Measurements from ENCODE around the gene IL17RC. TPM values are rescaled to one million over a fixed set of nuclear protein-coding genes. Genes with fewer than 3 reads are reported as not detected.

IL17RC gene
- total and polyA plus RNA-seq, 2 donors from 2014 or later: 27.5 to 31.5 TPM

GRCh38 chr3:9976721-9977709, 60.1 kb downstream of the IL17RC start:
- Histone ChIP-seq H3K9ac (ENCODE audit: low read length in 3 of 3) (no peak overlapping the region), H3K27ac (ENCODE audit: low read depth in 2 of 2, low read length in 2 of 2) (no peak overlapping the region), H3K27me3 (ENCODE audit: control insufficient read depth, insufficient read depth, low read length) (no peaks in the 10 kb centered on the region), H3K4me3 (ENCODE audit: low read length in 3 of 3) (no peak overlapping the region), H3K36me3 (ENCODE audit: control insufficient read depth in 2 of 3, insufficient read depth in 3 of 3, low read length in 3 of 3) (peaks cover 0 to 22% (median 17%) of the 10 kb centered on the region in 3 donors), H3K9me3 (ENCODE audit: control insufficient read depth in 2 of 3, insufficient read depth in 1 of 3, low read length in 3 of 3) (no peaks in the 10 kb centered on the region), H3K4me1 (ENCODE audit: control insufficient read depth in 2 of 3, insufficient read depth in 2 of 3, low read depth in 1 of 3, low read length in 3 of 3) (no peaks in the 10 kb centered on the region)
- TF ChIP-seq CTCF (IDR thresholded peaks at IDR 0.05; ENCODE audit: borderline replicate concordance, extremely low read depth, insufficient read depth): no peak
- DNase-seq (peak in 1 of 5 donors; percentile 85), FAIRE-seq (no peak)
- intact Hi-C loops (cut with DNase I): no loop called here

GRCh38 chr3:9978710-9979305, 61.9 kb downstream of the IL17RC start:
- DNase-seq: no peak
- Histone ChIP-seq H3K9ac (ENCODE audit: low read length in 3 of 3) (no peak overlapping the region), H3K9me3 (ENCODE audit: control insufficient read depth in 2 of 3, insufficient read depth in 1 of 3, low read length in 3 of 3) (no peaks in the 10 kb centered on the region), H3K4me1 (ENCODE audit: control insufficient read depth in 2 of 3, insufficient read depth in 2 of 3, low read depth in 1 of 3, low read length in 3 of 3) (no peaks in the 10 kb centered on the region), H3K27me3 (ENCODE audit: control insufficient read depth, insufficient read depth, low read length) (no peaks in the 10 kb centered on the region), H3K27ac (ENCODE audit: low read depth in 2 of 2, low read length in 2 of 2) (no peak overlapping the region), H3K4me3 (ENCODE audit: low read length in 3 of 3) (no peak overlapping the region), H3K36me3 (ENCODE audit: control insufficient read depth in 2 of 3, insufficient read depth in 3 of 3, low read length in 3 of 3) (peaks cover 0 to 20% (median 11%) of the 10 kb centered on the region in 3 donors)
- intact Hi-C loops (cut with DNase I): no loop called here
- no peak for TF ChIP-seq CTCF (IDR thresholded peaks at IDR 0.05; ENCODE audit: borderline replicate concordance, extremely low read depth, insufficient read depth)
- FAIRE-seq: no peak

- H3K9me3 ChIP-seq (ENCODE audit: control insufficient read depth in 2 of 3, insufficient read depth in 1 of 3, low read length in 3 of 3): no peaks in the 10 kb centered on the region
- intact Hi-C loops (cut with DNase I): no loop called here
- TF ChIP-seq CTCF (IDR thresholded peaks at IDR 0.05; ENCODE audit: borderline replicate concordance, extremely low read depth, insufficient read depth): no peak
- FAIRE-seq (no peak), DNase-seq (no peak)
- H3K27ac ChIP-seq (ENCODE audit: low read depth in 2 of 2, low read length in 2 of 2): no peak overlapping the region
- no peak overlapping the region for H3K9ac ChIP-seq (ENCODE audit: low read length in 3 of 3)
- no peaks in the 10 kb centered on the region for H3K27me3 ChIP-seq (ENCODE audit: control insufficient read depth, insufficient read depth, low read length)
- H3K36me3 ChIP-seq (ENCODE audit: control insufficient read depth in 2 of 3, insufficient read depth in 3 of 3, low read length in 3 of 3): peaks cover 0 to 15% (median 11%) of the 10 kb centered on the region in 3 donors
- no peak overlapping the region for H3K4me3 ChIP-seq (ENCODE audit: low read length in 3 of 3)
- H3K4me1 ChIP-seq (ENCODE audit: control insufficient read depth in 2 of 3, insufficient read depth in 2 of 3, low read depth in 1 of 3, low read length in 3 of 3): peaks cover 0 to 1% (median 0%) of the 10 kb centered on the region in 3 donors
Measured at GRCh38 chr3:9980251-9980650, 63.4 kb downstream of the IL17RC start.

Other genes starting within 250 kb of the IL17RC start
- gene CPNE9, start 213.3 kb upstream of the IL17RC start, total RNA-seq: 0.16 TPM
- 0.19 TPM for gene CPNE9, start 213.3 kb upstream of the IL17RC start, polyA plus RNA-seq (ENCODE audit: insufficient read depth, low read depth, low replicate concordance)
- 22.4 TPM for gene BRPF1, start 185.4 kb upstream of the IL17RC start, total RNA-seq
- 6.2 TPM for gene BRPF1, start 185.4 kb upstream of the IL17RC start, polyA plus RNA-seq (ENCODE audit: insufficient read depth, low read depth, low replicate concordance)
- gene OGG1, start 167.1 kb upstream of the IL17RC start, total RNA-seq: 31.1 TPM
- 51.6 TPM for gene OGG1, start 167.1 kb upstream of the IL17RC start, polyA plus RNA-seq (ENCODE audit: insufficient read depth, low read depth, low replicate concordance)
- 31.2 TPM for gene CAMK1, start 147.2 kb upstream of the IL17RC start, total RNA-seq
- 52.7 TPM for gene CAMK1, start 147.2 kb upstream of the IL17RC start, polyA plus RNA-seq (ENCODE audit: insufficient read depth, low read depth, low replicate concordance)
- gene TADA3, start 124.6 kb upstream of the IL17RC start, total RNA-seq: 65.1 TPM
- 58.4 TPM for gene TADA3, start 124.6 kb upstream of the IL17RC start, polyA plus RNA-seq (ENCODE audit: insufficient read depth, low read depth, low replicate concordance)
- gene ARPC4, start 124.0 kb upstream of the IL17RC start, total RNA-seq: 164 TPM
- 138 TPM for gene ARPC4, start 124.0 kb upstream of the IL17RC start, polyA plus RNA-seq (ENCODE audit: insufficient read depth, low read depth, low replicate concordance)
- gene TTLL3, start 106.8 kb upstream of the IL17RC start, total RNA-seq: 61.0 TPM
- gene TTLL3, start 106.8 kb upstream of the IL17RC start, polyA plus RNA-seq (ENCODE audit: insufficient read depth, low read depth, low replicate concordance): 27.5 TPM
- gene RPUSD3, start 73.1 kb upstream of the IL17RC start, total RNA-seq: 29.1 TPM
- gene RPUSD3, start 73.1 kb upstream of the IL17RC start, polyA plus RNA-seq (ENCODE audit: insufficient read depth, low read depth, low replicate concordance): 53.2 TPM
- not detected for gene CIDEC, start 36.8 kb upstream of the IL17RC start, total RNA-seq
- not detected for gene CIDEC, start 36.8 kb upstream of the IL17RC start, polyA plus RNA-seq (ENCODE audit: insufficient read depth, low read depth, low replicate concordance)
- gene JAGN1, start 26.5 kb upstream of the IL17RC start, total RNA-seq: 30.3 TPM
- 55.3 TPM for gene JAGN1, start 26.5 kb upstream of the IL17RC start, polyA plus RNA-seq (ENCODE audit: insufficient read depth, low read depth, low replicate concordance)
- gene IL17RE, start 14.2 kb upstream of the IL17RC start, total RNA-seq: 8.5 TPM
- 7.5 TPM for gene IL17RE, start 14.2 kb upstream of the IL17RC start, polyA plus RNA-seq (ENCODE audit: insufficient read depth, low read depth, low replicate concordance)
- gene CRELD1, start 16.7 kb downstream of the IL17RC start, total RNA-seq: 43.2 TPM
- gene CRELD1, start 16.7 kb downstream of the IL17RC start, polyA plus RNA-seq (ENCODE audit: insufficient read depth, low read depth, low replicate concordance): 56.7 TPM
- gene PRRT3, start 35.3 kb downstream of the IL17RC start, total RNA-seq: 3.9 TPM
- gene PRRT3, start 35.3 kb downstream of the IL17RC start, polyA plus RNA-seq (ENCODE audit: insufficient read depth, low read depth, low replicate concordance): 3.6 TPM
- gene EMC3, start 69.7 kb downstream of the IL17RC start, total RNA-seq: 63.5 TPM
- gene EMC3, start 69.7 kb downstream of the IL17RC start, polyA plus RNA-seq (ENCODE audit: insufficient read depth, low read depth, low replicate concordance): 107 TPM
- gene FANCD2, start 109.3 kb downstream of the IL17RC start, total RNA-seq: 4.8 TPM
- gene FANCD2, start 109.3 kb downstream of the IL17RC start, polyA plus RNA-seq (ENCODE audit: insufficient read depth, low read depth, low replicate concordance): 0.86 TPM
- gene FANCD2OS, start 191.2 kb downstream of the IL17RC start, total RNA-seq: not detected
- not detected for gene FANCD2OS, start 191.2 kb downstream of the IL17RC start, polyA plus RNA-seq (ENCODE audit: insufficient read depth, low read depth, low replicate concordance)
- gene BRK1, start 198.6 kb downstream of the IL17RC start, total RNA-seq: 130 TPM
- gene BRK1, start 198.6 kb downstream of the IL17RC start, polyA plus RNA-seq (ENCODE audit: insufficient read depth, low read depth, low replicate concordance): 308 TPM
- gene VHL, start 224.7 kb downstream of the IL17RC start, total RNA-seq: 40.0 TPM
- gene VHL, start 224.7 kb downstream of the IL17RC start, polyA plus RNA-seq (ENCODE audit: insufficient read depth, low read depth, low replicate concordance): 11.7 TPM
- 8.9 TPM for gene IRAK2, start 247.8 kb downstream of the IL17RC start, total RNA-seq
- 1.2 TPM for gene IRAK2, start 247.8 kb downstream of the IL17RC start, polyA plus RNA-seq (ENCODE audit: insufficient read depth, low read depth, low replicate concordance)

Measured in kidney (tissue), 14 donors.